Pancreas (tissue), 10 donors: ENCODE results near the gene APOBEC3B. TPM values are rescaled to one million over a fixed set of nuclear protein-coding genes. Genes with fewer than 3 reads are reported as not detected.

Experiments used
- ATAC-seq, 4 donors: fragments of 200-7000 bp; cut with Tn5 transposase; one replicate each; pipeline versions ENCODE4 v1.8.0 to v1.9.1; 2020; ENCODE audit warnings: mild to moderate bottlenecking in 4 of 4, moderate library complexity in 4 of 4
- DNase-seq, 6 donors: peaks; one replicate each; pipeline ENCODE4 v3.0.0-alpha.2; 2020
- FAIRE-seq: peaks from 2 replicates; lab custom pipeline; 2012; peaks lifted over from hg19 to GRCh38; lab: Jason Lieb, UNC
- H3K27ac ChIP-seq, 4 donors: fragments of 200-600 bp; sonication (generic); 1 replicate in 3 of 4; 2 replicates in 1 of 4; pipeline versions ENCODE4 v1.5.0 to v1.8.0; 2020
- H3K27me3 ChIP-seq, 4 donors: fragments of 200-600 bp; one replicate each; pipeline ENCODE4 v1.8.0; 2021
- H3K36me3 ChIP-seq, 3 donors: fragments of 200-600 bp; sonication (generic) in 1 of 3; one replicate each; pipeline versions ENCODE4 v1.5.0 to v1.8.0; 2020 to 2021
- H3K4me1 ChIP-seq, 3 donors: fragments of 200-600 bp; one replicate each; pipeline ENCODE4 v1.8.0; 2021
- H3K4me3 ChIP-seq, 4 donors: fragments of 200-600 bp; sonication (generic) in 2 of 4; one replicate each; pipeline versions ENCODE4 v1.5.0 to v1.8.0; 2020 to 2021
- H3K9me3 ChIP-seq, 4 donors: fragments of 200-600 bp; one replicate each; pipeline ENCODE4 v1.8.0; 2021
- WGBS, 2 donors: extraction: QIAGEN DNeasy Blood & Tissue Kit; methylation state at CpG; one replicate each; pipeline ENCODE4 v1.1.7; 2013; 5-methylcytosine and 5-hydroxymethylcytosine counted together
- intact Hi-C, 3 donors: fragments of 100-400 bp; cut with DNase I; formaldehyde crosslinking; loops; one replicate each; pipeline versions ENCODE4 v1.11.1 to v1.14.2; 2022
- polyA plus RNA-seq, 2 donors: library from polyadenylated mRNA; stranded (reverse); fragments of 200-250 nt; gene quantifications; one replicate each; pipeline ENCODE4 v1.2.3, GENCODE V29; 2013
- total RNA-seq, 6 donors: library from RNA; stranded (reverse); fragmentation: NEBNext Ultra II Directional in 4 of 6; extraction: Animal tissue kit (Norgen Biotek cat#: 25700) in 4 of 6; gene quantifications; one replicate each; pipeline versions ENCODE4 v1.2.1 to v1.2.4, GENCODE V29; 2021 to 2023
- TF ChIP-seq, protein P1 (sequence below), 4 donors: fragments of 200-600 bp; sonication (generic) in 3 of 4; IDR thresholded peaks; one replicate each; pipeline versions ENCODE4 v1.5.0 to v1.8.0; 2021; ENCODE audit warnings: antibody characterized with exemption in 4 of 4
- donor health status: healthy with polysubstance abuse.
- donor health status: DM: no; HTN: no; CAD: no; lungs with moderate emphysema.
- donor health status: DM: no; HTN: no; CAD: no.
- donor health status: control.
- donor health status: control.
- donor health status: Bipolar disorder and iron deficiency.
- donor health status: DM: yes; HTN: yes; CAD: no.
- donor health status: DM: no; HTN: no; CAD: no.
- donor health status: DM: no; HTN: no; CAD: no.
- donor health status: DM: yes; HTN: yes; CAD: no.

APOBEC3B gene
- total and polyA plus RNA-seq, 8 donors = 0.60 to 10.2 (median 3.0) TPM

DNA sequence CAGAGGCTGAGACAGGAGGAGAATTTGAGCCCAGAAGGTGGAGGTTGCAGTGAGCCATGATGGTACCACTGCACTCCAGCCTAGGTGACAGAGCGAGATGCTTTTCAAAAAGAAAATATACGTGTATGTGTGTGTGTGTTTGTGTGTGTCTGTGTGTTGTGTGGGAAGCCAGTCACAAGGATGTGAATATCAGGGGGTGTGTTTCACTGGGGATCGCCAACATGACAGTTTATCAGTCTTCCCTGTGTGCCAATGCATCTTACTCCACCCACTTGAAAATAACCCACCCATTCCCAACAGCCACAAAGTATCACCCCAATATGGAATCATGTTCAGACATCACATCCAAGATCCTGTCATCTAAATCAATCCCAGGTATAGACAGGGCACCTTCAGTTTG lies 10.4 kb upstream of the APOBEC3B start:
- no peak for DNase-seq
- no peak overlapping the region for H3K4me3 ChIP-seq
- no peaks in the 10 kb centered on the region for H3K27me3 ChIP-seq
- intact Hi-C loops = no loop called here
- no peaks in the 10 kb centered on the region for H3K9me3 ChIP-seq
- H3K36me3 ChIP-seq = no peaks in the 10 kb centered on the region
- TF ChIP-seq, protein P1, sequence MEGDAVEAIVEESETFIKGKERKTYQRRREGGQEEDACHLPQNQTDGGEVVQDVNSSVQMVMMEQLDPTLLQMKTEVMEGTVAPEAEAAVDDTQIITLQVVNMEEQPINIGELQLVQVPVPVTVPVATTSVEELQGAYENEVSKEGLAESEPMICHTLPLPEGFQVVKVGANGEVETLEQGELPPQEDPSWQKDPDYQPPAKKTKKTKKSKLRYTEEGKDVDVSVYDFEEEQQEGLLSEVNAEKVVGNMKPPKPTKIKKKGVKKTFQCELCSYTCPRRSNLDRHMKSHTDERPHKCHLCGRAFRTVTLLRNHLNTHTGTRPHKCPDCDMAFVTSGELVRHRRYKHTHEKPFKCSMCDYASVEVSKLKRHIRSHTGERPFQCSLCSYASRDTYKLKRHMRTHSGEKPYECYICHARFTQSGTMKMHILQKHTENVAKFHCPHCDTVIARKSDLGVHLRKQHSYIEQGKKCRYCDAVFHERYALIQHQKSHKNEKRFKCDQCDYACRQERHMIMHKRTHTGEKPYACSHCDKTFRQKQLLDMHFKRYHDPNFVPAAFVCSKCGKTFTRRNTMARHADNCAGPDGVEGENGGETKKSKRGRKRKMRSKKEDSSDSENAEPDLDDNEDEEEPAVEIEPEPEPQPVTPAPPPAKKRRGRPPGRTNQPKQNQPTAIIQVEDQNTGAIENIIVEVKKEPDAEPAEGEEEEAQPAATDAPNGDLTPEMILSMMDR (IDR thresholded peaks at IDR 0.05) = no peak
- no peaks in the 10 kb centered on the region for H3K4me1 ChIP-seq
- H3K27ac ChIP-seq = no peak overlapping the region
- WGBS, 2 donors = 83 to 86% methylated on average over 3 of the region's 3 CpGs
- FAIRE-seq = no peak
- ATAC-seq = no peak

DNA sequence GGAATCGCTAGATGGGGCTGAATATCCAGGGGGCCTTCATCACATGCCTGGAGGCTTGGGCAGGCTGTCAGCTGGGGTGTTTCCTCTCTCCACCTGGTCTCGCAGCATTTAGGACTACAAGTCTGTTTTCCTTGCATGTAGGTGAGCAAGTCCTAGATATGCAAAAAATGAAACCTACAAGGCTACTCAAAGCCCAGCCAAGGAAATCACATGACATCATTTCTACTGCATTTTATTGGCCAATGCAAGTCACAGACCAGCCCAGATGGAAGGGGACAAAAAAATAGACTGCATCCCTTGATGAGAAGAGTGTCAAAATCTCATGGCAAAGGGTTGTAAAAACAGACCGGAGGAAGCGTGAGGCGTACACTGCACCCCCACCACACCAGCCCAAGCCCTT lies 9.6 kb upstream of the APOBEC3B start:
- intact Hi-C loops = no loop called here
- H3K4me1 ChIP-seq = no peaks in the 10 kb centered on the region
- WGBS, 2 donors = 66 to 79% methylated on average over 5 of the region's 5 CpGs
- H3K27me3 ChIP-seq = no peaks in the 10 kb centered on the region
- no peaks in the 10 kb centered on the region for H3K9me3 ChIP-seq
- FAIRE-seq = no peak
- ATAC-seq = no peak
- H3K4me3 ChIP-seq = no peak overlapping the region
- no peak overlapping the region for H3K27ac ChIP-seq
- TF ChIP-seq, protein P1 (IDR thresholded peaks at IDR 0.05) = no peak
- no peaks in the 10 kb centered on the region for H3K36me3 ChIP-seq
- no peak for DNase-seq

DNA sequence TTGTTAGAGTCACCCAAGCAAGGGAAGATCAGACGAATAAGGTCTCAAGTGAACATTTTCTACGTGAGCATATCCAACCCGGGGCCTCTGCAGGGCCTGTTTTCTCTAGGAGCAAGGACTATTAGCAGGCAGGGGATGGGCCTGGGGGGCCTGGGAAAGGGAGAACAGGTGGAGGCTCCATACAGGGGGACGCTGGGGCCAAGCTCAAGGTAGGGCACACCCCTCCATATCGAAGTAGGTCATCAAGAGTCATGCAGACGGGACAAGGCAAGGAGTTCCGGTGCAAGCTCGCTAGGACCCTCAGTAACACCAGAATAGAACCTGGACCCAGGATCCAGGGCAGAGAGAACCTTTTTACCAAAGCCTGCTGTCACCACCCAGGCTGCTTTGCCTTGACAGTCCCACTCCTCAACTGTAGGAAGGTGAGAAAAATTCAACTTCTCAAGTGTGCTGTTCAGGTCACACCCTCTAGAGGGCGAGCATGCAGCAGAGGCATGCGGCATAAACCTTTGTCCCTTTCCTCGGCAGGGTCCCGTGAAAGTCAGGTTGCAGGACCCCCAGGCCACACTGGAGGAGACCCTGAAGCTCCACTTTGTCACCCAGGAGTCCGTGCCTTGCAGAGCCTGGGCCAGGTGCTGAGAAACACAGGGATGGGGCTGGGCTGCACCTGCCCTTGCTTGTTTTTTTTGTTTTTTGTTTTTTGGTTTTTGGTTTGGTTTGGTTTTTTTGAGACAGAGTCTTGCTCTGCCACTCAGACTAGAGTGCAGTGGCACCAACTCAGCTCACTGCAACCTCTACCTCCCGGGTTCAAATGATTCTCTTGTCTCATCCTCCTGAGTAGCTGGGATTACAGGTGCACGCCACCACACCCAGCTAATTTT lies 8.6 kb upstream of the APOBEC3B start:
- DNase-seq (peak in 2 of 6 donors; percentile 31 to 60), FAIRE-seq (no peak), ATAC-seq (peak; percentile 62 to 94 (median 78))
- intact Hi-C loops = no loop called here
- H3K4me3 ChIP-seq = no peak overlapping the region
- no peaks in the 10 kb centered on the region for H3K36me3 ChIP-seq
- WGBS, 2 donors = 40 to 43% methylated on average over 15 of the region's 15 CpGs
- no peak overlapping the region for H3K27ac ChIP-seq
- H3K27me3 ChIP-seq = no peaks in the 10 kb centered on the region
- H3K4me1 ChIP-seq = no peaks in the 10 kb centered on the region
- TF ChIP-seq, protein P1 (IDR thresholded peaks at IDR 0.05) = peak; percentile 37 to 72 (median 64)
- no peaks in the 10 kb centered on the region for H3K9me3 ChIP-seq

DNA sequence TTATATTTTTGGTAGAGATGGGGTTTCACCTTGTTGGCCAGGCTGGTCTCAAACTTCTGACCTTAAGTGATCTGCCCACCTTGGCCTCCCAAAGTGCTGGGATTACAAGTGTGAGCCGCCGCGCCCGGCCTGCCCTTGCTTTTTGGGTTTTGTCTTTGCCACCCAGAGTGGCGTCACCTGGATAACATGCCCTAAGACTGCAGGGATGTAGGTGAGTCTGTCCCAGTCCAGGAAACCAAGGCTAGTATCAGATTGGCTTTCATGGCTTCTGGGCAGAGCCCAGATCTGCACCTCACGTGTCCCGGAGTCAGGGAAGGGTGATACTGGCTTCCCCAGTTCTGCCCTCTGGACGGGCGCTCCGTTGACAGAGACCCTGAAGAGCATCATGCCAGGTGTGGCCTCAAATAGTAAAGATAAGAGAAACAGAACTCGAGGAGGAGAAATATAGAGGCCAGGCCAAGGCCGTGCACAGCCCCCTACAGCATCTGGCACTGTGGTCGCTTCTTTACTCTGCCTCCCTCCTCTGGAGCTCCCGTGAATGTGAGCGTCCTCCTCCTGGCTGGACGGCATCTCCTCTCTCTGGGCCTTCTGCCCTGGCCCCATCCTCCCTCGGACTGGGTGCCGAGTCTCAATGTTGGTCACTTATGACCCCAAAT lies 7.8 kb upstream of the APOBEC3B start:
- no peak for ATAC-seq

More for the DNA sequence above, 7.8 kb upstream of the APOBEC3B start:
- DNase-seq (no peak), FAIRE-seq (no peak)
- Histone ChIP-seq H3K36me3 (no peaks in the 10 kb centered on the region), H3K9me3 (no peaks in the 10 kb centered on the region), H3K27me3 (no peaks in the 10 kb centered on the region), H3K4me1 (no peaks in the 10 kb centered on the region), H3K4me3 (no peak overlapping the region), H3K27ac (no peak overlapping the region)
- WGBS, 2 donors = 83% methylated on average over 18 of the region's 18 CpGs
- TF ChIP-seq, protein P1 (IDR thresholded peaks at IDR 0.05) = no peak
- intact Hi-C loops = no loop called here
